ENCODE results near the gene OAS3.

Gene OAS3

DNA sequence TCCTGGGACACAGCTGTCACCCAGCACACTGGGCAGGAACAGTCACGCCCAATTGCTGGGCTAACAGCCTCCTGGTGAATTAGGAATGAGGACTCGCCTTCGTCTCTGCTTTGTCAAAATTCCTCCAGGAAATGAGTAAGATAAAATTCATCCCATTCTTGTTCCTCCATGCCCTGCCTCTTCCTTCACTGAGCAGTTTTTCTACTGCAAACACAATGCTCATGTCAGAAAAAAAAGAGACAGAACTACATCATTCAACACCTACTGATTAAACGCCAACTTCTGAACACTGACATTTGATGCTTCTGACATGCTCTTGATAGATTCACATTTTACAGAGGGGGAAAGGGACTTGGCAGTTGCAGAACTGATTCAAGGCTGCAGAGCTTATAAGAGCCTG, 80.8 kb downstream of the OAS3 start:
- Histone ChIP-seq H3K27ac (replicated peaks) (no peak overlapping the region), H3K27me3 (ENCODE audit: insufficient read depth, poor library complexity, severe bottlenecking) (peaks cover 10% of the 10 kb centered on the region), H3K4me3 (replicated peaks; ENCODE audit: insufficient read depth, low read length) (no peak overlapping the region)
- no peak for TF ChIP-seq CTCF (IDR thresholded peaks at IDR 0.05; ENCODE audit: insufficient read depth, low read length)
- no peak for TF ChIP-seq SPI1 (IDR thresholded peaks at IDR 0.05; ENCODE audit: borderline replicate concordance, low read depth)
- no peak for TF ChIP-seq REST (IDR thresholded peaks at IDR 0.05; ENCODE audit: insufficient replicate concordance, low read depth)
- no peak for TF ChIP-seq POLR2AphosphoS5 (IDR thresholded peaks at IDR 0.05; ENCODE audit: low read depth)
- no peak for TF ChIP-seq GABPA (IDR thresholded peaks at IDR 0.05; ENCODE audit: low read depth)
- no peak for DNase-seq (ENCODE audit: low read depth in 1 of 2, low spot score in 1 of 2)

GRCh38 chr12:113021500-113021899, 83.2 kb downstream of the OAS3 start:
- H3K27me3 ChIP-seq (ENCODE audit: insufficient read depth, poor library complexity, severe bottlenecking) = peaks cover 10% of the 10 kb centered on the region
- TF ChIP-seq SPI1 (IDR thresholded peaks at IDR 0.05; ENCODE audit: borderline replicate concordance, low read depth) (no peak), GABPA (IDR thresholded peaks at IDR 0.05; ENCODE audit: low read depth) (no peak), POLR2AphosphoS5 (IDR thresholded peaks at IDR 0.05; ENCODE audit: low read depth) (no peak), REST (IDR thresholded peaks at IDR 0.05; ENCODE audit: insufficient replicate concordance, low read depth) (no peak), CTCF (IDR thresholded peaks at IDR 0.05; ENCODE audit: insufficient read depth, low read length) (no peak)
- H3K4me3 ChIP-seq (replicated peaks; ENCODE audit: insufficient read depth, low read length) = no peak overlapping the region
- no peak overlapping the region for H3K27ac ChIP-seq (replicated peaks)
- no peak for DNase-seq (ENCODE audit: low read depth in 1 of 2, low spot score in 1 of 2)

Measured in HL-60 (cell line).